ENCODE results near the gene CERS6.

GRCh38 chr2:168649562-168649961 is 193.5 kb downstream of the CERS6 start:
- TF ChIP-seq CTCF (IDR thresholded peaks at IDR 0.05 in 8 of 11, conservative IDR thresholded peaks at IDR 0.05 in 3 of 11) (no peak), POLR2AphosphoS5 (IDR thresholded peaks at IDR 0.05) (no peak)

All from spleen (tissue), 7 donors.